ENCODE measurements around the gene MFAP2.

DNA sequence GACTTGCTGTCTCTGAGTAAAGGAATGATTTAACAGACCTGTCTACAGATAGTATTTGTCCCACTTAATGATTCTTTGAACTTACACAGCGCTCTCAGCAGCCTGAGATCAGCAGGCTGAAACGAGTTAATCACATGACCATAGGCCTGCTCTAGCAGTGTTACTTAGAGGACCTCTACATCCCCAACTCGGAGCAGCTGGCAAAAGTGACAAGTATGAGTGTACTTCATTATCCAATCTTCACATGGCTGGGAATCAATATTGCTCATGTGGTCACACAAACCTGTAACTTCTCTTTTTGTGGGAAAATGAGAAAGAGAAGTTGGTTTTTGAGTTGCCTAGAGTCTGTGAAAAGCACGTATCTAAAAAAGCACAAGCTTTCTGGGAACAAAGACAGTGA lies 42.7 kb upstream of the MFAP2 start:
- TF ChIP-seq, protein P1, sequence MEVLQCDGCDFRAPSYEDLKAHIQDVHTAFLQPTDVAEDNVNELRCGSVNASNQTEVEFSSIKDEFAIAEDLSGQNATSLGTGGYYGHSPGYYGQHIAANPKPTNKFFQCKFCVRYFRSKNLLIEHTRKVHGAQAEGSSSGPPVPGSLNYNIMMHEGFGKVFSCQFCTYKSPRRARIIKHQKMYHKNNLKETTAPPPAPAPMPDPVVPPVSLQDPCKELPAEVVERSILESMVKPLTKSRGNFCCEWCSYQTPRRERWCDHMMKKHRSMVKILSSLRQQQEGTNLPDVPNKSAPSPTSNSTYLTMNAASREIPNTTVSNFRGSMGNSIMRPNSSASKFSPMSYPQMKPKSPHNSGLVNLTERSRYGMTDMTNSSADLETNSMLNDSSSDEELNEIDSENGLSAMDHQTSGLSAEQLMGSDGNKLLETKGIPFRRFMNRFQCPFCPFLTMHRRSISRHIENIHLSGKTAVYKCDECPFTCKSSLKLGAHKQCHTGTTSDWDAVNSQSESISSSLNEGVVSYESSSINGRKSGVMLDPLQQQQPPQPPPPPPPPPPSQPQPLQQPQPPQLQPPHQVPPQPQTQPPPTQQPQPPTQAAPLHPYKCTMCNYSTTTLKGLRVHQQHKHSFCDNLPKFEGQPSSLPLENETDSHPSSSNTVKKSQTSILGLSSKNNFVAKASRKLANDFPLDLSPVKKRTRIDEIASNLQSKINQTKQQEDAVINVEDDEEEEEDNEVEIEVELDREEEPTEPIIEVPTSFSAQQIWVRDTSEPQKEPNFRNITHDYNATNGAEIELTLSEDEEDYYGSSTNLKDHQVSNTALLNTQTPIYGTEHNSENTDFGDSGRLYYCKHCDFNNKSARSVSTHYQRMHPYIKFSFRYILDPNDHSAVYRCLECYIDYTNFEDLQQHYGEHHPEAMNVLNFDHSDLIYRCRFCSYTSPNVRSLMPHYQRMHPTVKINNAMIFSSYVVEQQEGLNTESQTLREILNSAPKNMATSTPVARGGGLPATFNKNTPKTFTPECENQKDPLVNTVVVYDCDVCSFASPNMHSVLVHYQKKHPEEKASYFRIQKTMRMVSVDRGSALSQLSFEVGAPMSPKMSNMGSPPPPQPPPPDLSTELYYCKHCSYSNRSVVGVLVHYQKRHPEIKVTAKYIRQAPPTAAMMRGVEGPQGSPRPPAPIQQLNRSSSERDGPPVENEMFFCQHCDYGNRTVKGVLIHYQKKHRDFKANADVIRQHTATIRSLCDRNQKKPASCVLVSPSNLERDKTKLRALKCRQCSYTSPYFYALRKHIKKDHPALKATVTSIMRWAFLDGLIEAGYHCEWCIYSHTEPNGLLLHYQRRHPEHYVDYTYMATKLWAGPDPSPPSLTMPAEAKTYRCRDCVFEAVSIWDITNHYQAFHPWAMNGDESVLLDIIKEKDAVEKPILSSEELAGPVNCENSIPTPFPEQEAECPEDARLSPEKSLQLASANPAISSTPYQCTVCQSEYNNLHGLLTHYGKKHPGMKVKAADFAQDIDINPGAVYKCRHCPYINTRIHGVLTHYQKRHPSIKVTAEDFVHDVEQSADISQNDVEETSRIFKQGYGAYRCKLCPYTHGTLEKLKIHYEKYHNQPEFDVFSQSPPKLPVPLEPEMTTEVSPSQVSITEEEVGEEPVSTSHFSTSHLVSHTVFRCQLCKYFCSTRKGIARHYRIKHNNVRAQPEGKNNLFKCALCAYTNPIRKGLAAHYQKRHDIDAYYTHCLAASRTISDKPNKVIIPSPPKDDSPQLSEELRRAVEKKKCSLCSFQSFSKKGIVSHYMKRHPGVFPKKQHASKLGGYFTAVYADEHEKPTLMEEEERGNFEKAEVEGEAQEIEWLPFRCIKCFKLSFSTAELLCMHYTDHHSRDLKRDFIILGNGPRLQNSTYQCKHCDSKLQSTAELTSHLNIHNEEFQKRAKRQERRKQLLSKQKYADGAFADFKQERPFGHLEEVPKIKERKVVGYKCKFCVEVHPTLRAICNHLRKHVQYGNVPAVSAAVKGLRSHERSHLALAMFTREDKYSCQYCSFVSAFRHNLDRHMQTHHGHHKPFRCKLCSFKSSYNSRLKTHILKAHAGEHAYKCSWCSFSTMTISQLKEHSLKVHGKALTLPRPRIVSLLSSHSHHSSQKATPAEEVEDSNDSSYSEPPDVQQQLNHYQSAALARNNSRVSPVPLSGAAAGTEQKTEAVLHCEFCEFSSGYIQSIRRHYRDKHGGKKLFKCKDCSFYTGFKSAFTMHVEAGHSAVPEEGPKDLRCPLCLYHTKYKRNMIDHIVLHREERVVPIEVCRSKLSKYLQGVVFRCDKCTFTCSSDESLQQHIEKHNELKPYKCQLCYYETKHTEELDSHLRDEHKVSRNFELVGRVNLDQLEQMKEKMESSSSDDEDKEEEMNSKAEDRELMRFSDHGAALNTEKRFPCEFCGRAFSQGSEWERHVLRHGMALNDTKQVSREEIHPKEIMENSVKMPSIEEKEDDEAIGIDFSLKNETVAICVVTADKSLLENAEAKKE (CRISPR knock-in tag; IDR thresholded peaks at IDR 0.05): no peak
- TF ChIP-seq ZNF114 (CRISPR knock-in tag; IDR thresholded peaks at IDR 0.05): no peak
- TF ChIP-seq NANOG (IDR thresholded peaks at IDR 0.05; ENCODE audit: borderline replicate concordance): no peak
- TF ChIP-seq, protein P2, sequence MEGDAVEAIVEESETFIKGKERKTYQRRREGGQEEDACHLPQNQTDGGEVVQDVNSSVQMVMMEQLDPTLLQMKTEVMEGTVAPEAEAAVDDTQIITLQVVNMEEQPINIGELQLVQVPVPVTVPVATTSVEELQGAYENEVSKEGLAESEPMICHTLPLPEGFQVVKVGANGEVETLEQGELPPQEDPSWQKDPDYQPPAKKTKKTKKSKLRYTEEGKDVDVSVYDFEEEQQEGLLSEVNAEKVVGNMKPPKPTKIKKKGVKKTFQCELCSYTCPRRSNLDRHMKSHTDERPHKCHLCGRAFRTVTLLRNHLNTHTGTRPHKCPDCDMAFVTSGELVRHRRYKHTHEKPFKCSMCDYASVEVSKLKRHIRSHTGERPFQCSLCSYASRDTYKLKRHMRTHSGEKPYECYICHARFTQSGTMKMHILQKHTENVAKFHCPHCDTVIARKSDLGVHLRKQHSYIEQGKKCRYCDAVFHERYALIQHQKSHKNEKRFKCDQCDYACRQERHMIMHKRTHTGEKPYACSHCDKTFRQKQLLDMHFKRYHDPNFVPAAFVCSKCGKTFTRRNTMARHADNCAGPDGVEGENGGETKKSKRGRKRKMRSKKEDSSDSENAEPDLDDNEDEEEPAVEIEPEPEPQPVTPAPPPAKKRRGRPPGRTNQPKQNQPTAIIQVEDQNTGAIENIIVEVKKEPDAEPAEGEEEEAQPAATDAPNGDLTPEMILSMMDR (conservative IDR thresholded peaks at IDR 0.05; ENCODE audit: low read depth in 2 of 2): no peak
- no peak for TF ChIP-seq POLR2AphosphoS5 (IDR thresholded peaks at IDR 0.05; ENCODE audit: low read depth)
- TF ChIP-seq EZH2phosphoT487 (IDR thresholded peaks at IDR 0.05; ENCODE audit: unreplicated experiment): no peak
- no peak for TF ChIP-seq ZNF331 (CRISPR knock-in tag; IDR thresholded peaks at IDR 0.05; ENCODE audit: low read depth)
- no peak for TF ChIP-seq JUNB (IDR thresholded peaks at IDR 0.05; ENCODE audit: unreplicated experiment)
- TF ChIP-seq, protein P3, sequence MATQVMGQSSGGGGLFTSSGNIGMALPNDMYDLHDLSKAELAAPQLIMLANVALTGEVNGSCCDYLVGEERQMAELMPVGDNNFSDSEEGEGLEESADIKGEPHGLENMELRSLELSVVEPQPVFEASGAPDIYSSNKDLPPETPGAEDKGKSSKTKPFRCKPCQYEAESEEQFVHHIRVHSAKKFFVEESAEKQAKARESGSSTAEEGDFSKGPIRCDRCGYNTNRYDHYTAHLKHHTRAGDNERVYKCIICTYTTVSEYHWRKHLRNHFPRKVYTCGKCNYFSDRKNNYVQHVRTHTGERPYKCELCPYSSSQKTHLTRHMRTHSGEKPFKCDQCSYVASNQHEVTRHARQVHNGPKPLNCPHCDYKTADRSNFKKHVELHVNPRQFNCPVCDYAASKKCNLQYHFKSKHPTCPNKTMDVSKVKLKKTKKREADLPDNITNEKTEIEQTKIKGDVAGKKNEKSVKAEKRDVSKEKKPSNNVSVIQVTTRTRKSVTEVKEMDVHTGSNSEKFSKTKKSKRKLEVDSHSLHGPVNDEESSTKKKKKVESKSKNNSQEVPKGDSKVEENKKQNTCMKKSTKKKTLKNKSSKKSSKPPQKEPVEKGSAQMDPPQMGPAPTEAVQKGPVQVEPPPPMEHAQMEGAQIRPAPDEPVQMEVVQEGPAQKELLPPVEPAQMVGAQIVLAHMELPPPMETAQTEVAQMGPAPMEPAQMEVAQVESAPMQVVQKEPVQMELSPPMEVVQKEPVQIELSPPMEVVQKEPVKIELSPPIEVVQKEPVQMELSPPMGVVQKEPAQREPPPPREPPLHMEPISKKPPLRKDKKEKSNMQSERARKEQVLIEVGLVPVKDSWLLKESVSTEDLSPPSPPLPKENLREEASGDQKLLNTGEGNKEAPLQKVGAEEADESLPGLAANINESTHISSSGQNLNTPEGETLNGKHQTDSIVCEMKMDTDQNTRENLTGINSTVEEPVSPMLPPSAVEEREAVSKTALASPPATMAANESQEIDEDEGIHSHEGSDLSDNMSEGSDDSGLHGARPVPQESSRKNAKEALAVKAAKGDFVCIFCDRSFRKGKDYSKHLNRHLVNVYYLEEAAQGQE (IDR thresholded peaks at IDR 0.05; ENCODE audit: unreplicated experiment): no peak
- no peak for TF ChIP-seq EZH2 (IDR thresholded peaks at IDR 0.05; ENCODE audit: low read depth, unreplicated experiment)
- TF ChIP-seq CREB1 (CRISPR knock-in tag; IDR thresholded peaks at IDR 0.05; ENCODE audit: low read depth): no peak
